Bronchial epithelial cell (primary cell): Measurements from ENCODE around the gene EEF1A2. TPM values are rescaled to one million over a fixed set of nuclear protein-coding genes. Genes with fewer than 3 reads are reported as not detected.
"Not testable (repeated sequence)": the region's sequence is repeated elsewhere in the genome, so short reads cannot be mapped to it uniquely, and the experiment has no call there.

Source experiments
- DNase-seq: peaks from one replicate; pipeline ENCODE4 v3.0.0-alpha.2; 2010; ENCODE audit warnings: low read depth
- FAIRE-seq: peaks from 2 replicates; lab custom pipeline; 2011; peaks lifted over from hg19 to GRCh38; lab: Jason Lieb, UNC
- H3K27me3 ChIP-seq: 2 replicates; pipeline ENCODE4 v1.5.1; 2011; ENCODE audit warnings: low read length; ENCODE audit not compliant: control insufficient read depth, insufficient read depth
- H3K36me3 ChIP-seq: 2 replicates; pipeline ENCODE4 v1.5.1; 2011; ENCODE audit warnings: low read length; ENCODE audit not compliant: control insufficient read depth, insufficient read depth
- H3K4me3 ChIP-seq: 2 replicates; pipeline ENCODE4 v1.5.1; 2011; ENCODE audit warnings: mild to moderate bottlenecking, low read depth, low read length, control low read depth
- total RNA-seq: library from RNA; depleted of rRNA; stranded (reverse); fragments of >200 nt; gene quantifications from 2 replicates; pipeline ENCODE4 v1.2.1, GENCODE V29; 2014
- TF ChIP-seq, protein P1 (sequence below): IDR thresholded peaks from 2 replicates; pipeline ENCODE4 v1.5.1; 2011; ENCODE audit warnings: mild to moderate bottlenecking, moderate library complexity, low read length, control low read depth, inconsistent platforms; ENCODE audit not compliant: insufficient read depth, severe bottlenecking

EEF1A2 gene
- total RNA-seq, 1 donor from 2014 or later = 1.1 TPM

- no peak for DNase-seq
- H3K36me3 ChIP-seq = no peaks in the 10 kb centered on the region
- no peak for FAIRE-seq
- H3K4me3 ChIP-seq = no peak overlapping the region
- no peaks in the 10 kb centered on the region for H3K27me3 ChIP-seq
- TF ChIP-seq, protein P1, sequence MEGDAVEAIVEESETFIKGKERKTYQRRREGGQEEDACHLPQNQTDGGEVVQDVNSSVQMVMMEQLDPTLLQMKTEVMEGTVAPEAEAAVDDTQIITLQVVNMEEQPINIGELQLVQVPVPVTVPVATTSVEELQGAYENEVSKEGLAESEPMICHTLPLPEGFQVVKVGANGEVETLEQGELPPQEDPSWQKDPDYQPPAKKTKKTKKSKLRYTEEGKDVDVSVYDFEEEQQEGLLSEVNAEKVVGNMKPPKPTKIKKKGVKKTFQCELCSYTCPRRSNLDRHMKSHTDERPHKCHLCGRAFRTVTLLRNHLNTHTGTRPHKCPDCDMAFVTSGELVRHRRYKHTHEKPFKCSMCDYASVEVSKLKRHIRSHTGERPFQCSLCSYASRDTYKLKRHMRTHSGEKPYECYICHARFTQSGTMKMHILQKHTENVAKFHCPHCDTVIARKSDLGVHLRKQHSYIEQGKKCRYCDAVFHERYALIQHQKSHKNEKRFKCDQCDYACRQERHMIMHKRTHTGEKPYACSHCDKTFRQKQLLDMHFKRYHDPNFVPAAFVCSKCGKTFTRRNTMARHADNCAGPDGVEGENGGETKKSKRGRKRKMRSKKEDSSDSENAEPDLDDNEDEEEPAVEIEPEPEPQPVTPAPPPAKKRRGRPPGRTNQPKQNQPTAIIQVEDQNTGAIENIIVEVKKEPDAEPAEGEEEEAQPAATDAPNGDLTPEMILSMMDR = no peak
Measured at GRCh38 chr20:63482021-63482587, 16.8 kb downstream of the EEF1A2 start.

DNA sequence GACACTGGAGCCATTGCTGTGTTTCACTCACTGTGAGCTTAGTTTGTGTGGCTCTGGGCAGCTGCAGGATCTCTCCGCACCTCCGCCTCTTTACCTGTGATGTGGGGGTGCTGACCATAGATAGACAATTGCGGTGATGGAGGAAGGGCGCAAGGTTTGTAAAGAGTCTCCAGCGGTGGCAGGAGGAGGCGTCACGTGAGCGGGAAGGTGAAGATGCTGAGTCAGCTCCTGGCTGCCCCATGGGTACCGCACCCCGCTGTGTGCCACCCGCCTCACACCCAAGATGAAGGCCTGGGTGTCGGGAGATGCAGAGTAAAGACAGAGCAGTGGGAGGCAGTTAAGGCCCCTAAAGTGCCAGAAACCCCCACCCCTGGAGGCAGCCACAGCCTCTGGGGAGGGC lies 17.4 kb downstream of the EEF1A2 start:
- TF ChIP-seq, protein P1 = no peak
- DNase-seq (no peak), FAIRE-seq (peak; percentile 76)
- Histone ChIP-seq H3K27me3 (no peaks in the 10 kb centered on the region), H3K4me3 (no peak overlapping the region), H3K36me3 (no peaks in the 10 kb centered on the region)

GRCh38 chr20:63479695-63480419 lies 19.0 kb downstream of the EEF1A2 start:
- not testable (repeated sequence) for H3K4me3 ChIP-seq, H3K36me3 ChIP-seq, H3K27me3 ChIP-seq, FAIRE-seq
- peak; percentile 20 for DNase-seq

- TF ChIP-seq, protein P1 = no peak
- DNase-seq = no peak
- peaks cover 9% of the 10 kb centered on the region for H3K27me3 ChIP-seq
- H3K4me3 ChIP-seq = no peak overlapping the region
- no peaks in the 10 kb centered on the region for H3K36me3 ChIP-seq
- FAIRE-seq = no peak
Measured at GRCh38 chr20:63478346-63479302, 20.3 kb downstream of the EEF1A2 start.

- Histone ChIP-seq H3K4me3 (no peak overlapping the region), H3K36me3 (no peaks in the 10 kb centered on the region), H3K27me3 (peaks cover 14% of the 10 kb centered on the region)
- FAIRE-seq (no peak), DNase-seq (no peak)
- TF ChIP-seq, protein P1 = no peak
Measured at GRCh38 chr20:63477944-63478343, 20.9 kb downstream of the EEF1A2 start.
